Activated effector memory CD4-positive, alpha-beta T cell treated with anti-CD3 and anti-CD28 coated beads, Interleukin-2, amount 50 U/mL, for 16 hours (primary cell): ENCODE results near the gene KITLG.
"Not testable (repeated sequence)": the region's sequence is repeated elsewhere in the genome, so short reads cannot be mapped to it uniquely, and the experiment has no call there.

Experiments
- DNase-seq: peaks from one replicate; pipeline ENCODE4 v3.0.0-alpha.2; 2020

KITLG gene

GRCh38 chr12:88472248-88472647 lies 108.0 kb downstream of the KITLG start:
- DNase-seq: no peak

DNA sequence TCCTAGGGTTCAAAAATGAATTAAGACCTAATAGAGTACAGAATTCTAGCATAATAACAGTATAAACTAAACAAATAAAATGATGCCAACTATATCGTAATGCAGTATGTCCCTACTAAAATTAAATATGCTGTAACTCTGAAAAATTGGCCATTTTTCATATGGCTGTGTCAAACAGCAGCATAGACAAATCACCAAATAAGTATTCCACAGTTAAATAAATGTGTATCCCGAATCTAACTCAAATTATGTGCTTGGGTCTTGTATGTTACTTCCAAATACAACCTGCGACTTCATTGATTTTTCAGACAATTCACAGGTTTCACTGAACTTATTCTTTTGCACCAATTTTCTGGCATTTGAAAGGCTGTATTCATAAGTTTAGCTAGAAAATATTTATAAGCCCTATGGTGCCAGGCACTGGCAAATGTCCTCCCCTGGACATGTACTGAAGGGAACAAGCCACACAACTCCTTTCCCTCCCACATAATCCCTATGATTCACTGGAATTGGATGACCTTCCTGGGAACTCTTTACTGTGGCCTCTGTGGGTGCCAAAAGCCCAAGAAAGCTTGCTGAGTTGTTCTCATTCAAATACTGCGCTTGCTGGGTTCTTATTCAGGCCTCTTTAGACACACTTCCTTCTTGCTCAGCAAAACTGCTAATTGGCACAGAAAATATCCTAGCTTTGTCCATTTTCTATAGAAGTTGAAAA lies 108.8 kb downstream of the KITLG start:
- DNase-seq: no peak

DNA sequence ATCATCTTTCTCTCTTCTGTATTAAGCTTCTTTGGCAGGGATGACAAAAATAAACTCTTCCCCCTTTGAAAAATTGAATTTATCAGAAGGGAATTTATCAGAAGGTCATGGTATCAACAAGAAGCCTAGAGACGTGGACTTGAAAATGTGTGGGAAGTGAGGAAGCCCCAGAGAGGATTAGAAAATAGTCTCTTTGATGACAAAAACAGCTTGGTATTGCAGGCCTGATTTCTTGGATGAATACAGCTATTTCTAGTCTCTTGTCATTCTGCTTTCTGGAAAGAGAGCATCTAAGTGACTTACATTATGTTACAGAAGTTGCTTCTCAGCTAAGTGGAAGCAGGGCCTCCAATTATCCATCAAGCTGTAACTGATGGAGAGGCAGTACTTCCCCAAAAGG lies 111.1 kb downstream of the KITLG start:
- DNase-seq: no peak

DNA sequence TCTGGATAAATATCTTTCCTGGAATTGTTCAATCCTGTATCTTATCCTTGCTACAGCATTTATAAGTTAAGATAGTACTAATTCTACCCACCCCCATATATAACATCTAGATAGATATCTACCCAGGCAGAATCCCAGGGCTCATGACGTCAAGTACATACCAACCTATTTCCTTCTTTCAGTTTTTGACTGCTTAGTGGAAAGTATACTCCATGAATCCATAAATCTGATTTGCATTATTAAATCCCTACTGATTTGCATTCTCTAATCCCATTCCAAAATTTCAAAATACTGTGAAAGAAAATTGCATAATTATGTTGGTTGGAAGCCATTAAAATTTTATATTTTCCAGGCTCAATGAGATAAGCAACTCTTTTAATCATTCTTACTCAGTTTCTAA lies 111.7 kb downstream of the KITLG start:
- DNase-seq: no peak

- not testable (repeated sequence) for DNase-seq
These were observed 113.6 kb downstream of the KITLG start for GRCh38 chr12:88466708-88467107.

- DNase-seq: no peak
These were observed 121.9 kb downstream of the KITLG start for GRCh38 chr12:88458327-88458726.

DNA sequence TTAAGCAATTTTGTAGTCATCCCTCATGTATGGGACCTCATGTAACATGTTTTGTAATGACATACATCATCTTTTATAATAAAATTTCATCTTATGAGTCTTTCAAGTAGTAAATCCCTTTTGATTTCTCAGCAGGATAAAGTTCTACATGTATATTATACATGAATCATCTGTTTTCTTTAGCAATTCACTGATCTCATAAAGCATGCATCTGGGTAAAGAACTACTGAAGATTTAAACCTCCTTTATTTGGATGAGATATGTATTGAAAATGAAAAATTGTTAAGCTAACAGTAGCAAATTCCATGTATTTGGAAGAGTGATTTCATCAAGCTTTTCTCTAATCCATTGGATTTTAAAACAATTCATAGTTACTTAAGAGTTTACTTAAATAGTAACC lies 126.9 kb downstream of the KITLG start:
- DNase-seq: no peak

DNA sequence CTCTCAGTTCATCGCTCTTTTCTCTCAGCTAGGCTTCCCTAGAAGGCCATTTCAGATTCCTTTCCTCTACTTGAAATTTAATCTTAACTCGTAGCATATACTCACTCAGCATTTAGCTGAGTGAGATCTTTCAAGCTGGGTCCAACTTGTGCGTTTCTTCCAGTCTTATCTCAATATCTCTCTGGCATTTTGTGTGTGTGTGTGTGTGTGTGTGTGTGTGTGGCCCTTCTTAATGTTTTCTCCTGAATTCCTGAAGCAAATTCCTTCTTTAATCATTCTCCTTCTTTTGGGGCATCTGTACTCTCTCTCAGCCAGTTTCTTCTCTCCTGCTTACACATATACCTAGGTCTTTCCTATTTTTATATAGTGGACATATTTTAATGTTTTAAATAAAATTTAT lies 129.1 kb downstream of the KITLG start:
- DNase-seq: no peak

GRCh38 chr12:88450136-88450535 lies 130.1 kb downstream of the KITLG start:
- no peak for DNase-seq

GRCh38 chr12:88448337-88448915 lies 131.8 kb downstream of the KITLG start:
- DNase-seq: no peak

DNA sequence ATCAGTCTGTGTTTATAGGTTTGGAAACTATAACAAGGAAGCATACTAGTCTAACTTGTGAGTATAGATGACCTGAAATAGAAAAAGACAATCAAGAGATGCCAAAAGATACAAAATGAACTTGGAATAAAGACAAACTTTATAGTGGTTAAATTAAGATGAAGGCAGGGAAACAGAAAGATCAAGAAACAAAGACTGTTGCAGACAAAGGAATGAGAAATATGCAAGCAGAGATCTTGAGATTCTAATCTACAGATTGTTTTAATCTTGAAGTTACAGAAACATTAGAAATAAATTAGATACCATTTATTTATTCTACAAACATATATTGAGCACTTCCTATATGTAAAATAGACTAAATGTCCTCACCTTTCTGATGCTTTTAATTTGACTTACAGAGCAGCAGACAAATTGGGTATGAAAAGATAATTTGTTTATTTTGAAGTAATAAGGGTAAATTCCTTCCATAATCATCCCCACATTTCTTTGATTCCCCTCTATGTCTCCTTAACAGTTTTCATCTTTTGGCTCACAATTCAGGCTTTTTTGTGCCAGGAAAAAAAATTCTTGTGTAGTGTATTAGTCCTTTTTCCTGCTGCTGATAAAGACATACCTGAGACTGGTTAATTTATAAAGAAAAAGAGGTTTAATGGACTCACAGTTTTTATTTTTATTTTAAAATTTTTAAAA lies 134.4 kb downstream of the KITLG start:
- no peak for DNase-seq

- no peak for DNase-seq
These were observed 135.8 kb downstream of the KITLG start for GRCh38 chr12:88444481-88444880.
